HG03442 (cell line): ENCODE measurements around the gene S100A7A.
"Not testable (repeated sequence)": the region's sequence is repeated elsewhere in the genome, so short reads cannot be mapped to it uniquely, and the experiment has no call there.

ENCODE experiments used
- ATAC-seq: cut with Tn5 transposase; IDR thresholded peaks from one replicate; pipeline ENCODE4 v1.9.1; 2021; ENCODE audit warnings: mild to moderate bottlenecking, moderate library complexity; ENCODE audit not compliant: unreplicated experiment

The S100A7A gene

GRCh38 chr1:153422450-153423068 lies 6.2 kb downstream of the S100A7A start:
- no peak for ATAC-seq

GRCh38 chr1:153426809-153427208 lies 10.5 kb downstream of the S100A7A start:
- no peak for ATAC-seq

GRCh38 chr1:153428073-153428638 lies 11.8 kb downstream of the S100A7A start:
- no peak for ATAC-seq

- no peak for ATAC-seq
Observed at GRCh38 chr1:153428791-153429190, 12.5 kb downstream of the S100A7A start.

- ATAC-seq: no peak
Observed at GRCh38 chr1:153429266-153430165, 13.2 kb downstream of the S100A7A start.

- ATAC-seq: no peak
Observed at GRCh38 chr1:153430166-153430553, 13.8 kb downstream of the S100A7A start.

- no peak for ATAC-seq
Observed at GRCh38 chr1:153430561-153430960, 14.2 kb downstream of the S100A7A start.

- no peak for ATAC-seq
Observed at GRCh38 chr1:153431002-153431401, 14.7 kb downstream of the S100A7A start.

- ATAC-seq: no peak
Observed at GRCh38 chr1:153431427-153431826, 15.1 kb downstream of the S100A7A start.

GRCh38 chr1:153431928-153432327 lies 15.6 kb downstream of the S100A7A start:
- no peak for ATAC-seq

- no peak for ATAC-seq
Observed at GRCh38 chr1:153432874-153433681, 16.8 kb downstream of the S100A7A start.

GRCh38 chr1:153434746-153435455 lies 18.6 kb downstream of the S100A7A start:
- ATAC-seq: no peak

- ATAC-seq: no peak
Observed at GRCh38 chr1:153437236-153437635, 20.9 kb downstream of the S100A7A start.

GRCh38 chr1:153438599-153438998 lies 22.3 kb downstream of the S100A7A start:
- no peak for ATAC-seq

- ATAC-seq: no peak
Observed at GRCh38 chr1:153439273-153439672, 23.0 kb downstream of the S100A7A start.

- no peak for ATAC-seq
Observed at GRCh38 chr1:153441238-153441755, 25.0 kb downstream of the S100A7A start.

- ATAC-seq: no peak
Observed at GRCh38 chr1:153443486-153443885, 27.2 kb downstream of the S100A7A start.

GRCh38 chr1:153444078-153444477 lies 27.8 kb downstream of the S100A7A start:
- ATAC-seq: no peak

GRCh38 chr1:153447498-153448170 lies 31.3 kb downstream of the S100A7A start:
- no peak for ATAC-seq

GRCh38 chr1:153448851-153449250 lies 32.5 kb downstream of the S100A7A start:
- not testable (repeated sequence) for ATAC-seq
